ENCODE data around the gene PHAF1. TPM values are rescaled to one million over a fixed set of nuclear protein-coding genes. Genes with fewer than 3 reads are reported as not detected.
A peak's percentile ranks its signal among the peaks of the same experiment; 100 is the strongest.

PHAF1 gene
- total and polyA plus RNA-seq, 2 of the 13 experiments (the other 11 are each of a cell fraction or from before 2014, with no cell fraction given) = 48.3 to 174 TPM

GRCh38 chr16:67163999-67164558 lies 54.3 kb downstream of the PHAF1 start:
- CTCF ChIA-PET (ENCODE audit: low intra/inter-chr PET ratio, low total read pairs) = no interaction called here

More at GRCh38 chr16:67163999-67164558, 54.3 kb downstream of the PHAF1 start:
- DNase-seq (ENCODE audit: low spot score) (no peak), FAIRE-seq (no peak), ATAC-seq (no peak)
- Histone ChIP-seq H3K4me2 (ENCODE audit: low read depth, low read length) (0 out of 2 replicates have a peak overlapping the region, but pooled peaks have one; percentile 80), H3K27ac (ENCODE audit: extremely low read length, insufficient read depth, low read length) (no peak overlapping the region), H3K27me3 (ENCODE audit: control insufficient read depth in 1 of 2, insufficient read depth in 2 of 2, low read length in 2 of 2) (peaks cover 9 to 38% of the 10 kb centered on the region in 2 experiments), H2AFZ (ENCODE audit: low read length) (no peak overlapping the region), H3K9me3 (ENCODE audit: low read length) (no peaks in the 10 kb centered on the region), H3K79me2 (ENCODE audit: insufficient read depth, low read length) (no peaks in the 10 kb centered on the region), H3K4me3 (replicated peaks in 1 of 3; ENCODE audit: insufficient read depth in 1 of 3, low read depth in 2 of 3, low read length in 3 of 3) (no peak overlapping the region), H3K36me3 (replicated peaks in 1 of 2; ENCODE audit: control insufficient read depth in 1 of 2, insufficient read depth in 2 of 2, low read length in 2 of 2) (no peaks in the 10 kb centered on the region), H3K4me1 (ENCODE audit: insufficient read depth, low read length) (peaks cover 39% of the 10 kb centered on the region), H3K9ac (ENCODE audit: insufficient read depth, low read depth, low read length) (no peak overlapping the region; the same call in 1 of the 2 replicates), H4K20me1 (ENCODE audit: insufficient read depth, low read length) (no peaks in the 10 kb centered on the region)
- in situ Hi-C loops (cut with HindIII; ENCODE audit: extremely low pct_ligation_motif_present, low pct_unique_long_range_greater_than_20kb) = no loop called here
- intact Hi-C loops (cut with micrococcal nuclease; ENCODE audit: unreplicated experiment) = no loop called here
- BruUV-seq (replicated peaks) = no TSS peak
- TF ChIP-seq PCBP2 (optimal IDR thresholded peaks at IDR 0.05; ENCODE audit: low read depth, low read length, poor library complexity, severe bottlenecking) (peak; percentile 59), RXRA (CRISPR knock-in tag; IDR thresholded peaks at IDR 0.05) (0 out of 2 replicates have a peak, but pooled peaks have one; percentile 40), ZNF816 (CRISPR knock-in tag; IDR thresholded peaks at IDR 0.05; ENCODE audit: borderline replicate concordance) (no peak)
- TF ChIP-seq, protein P1, sequence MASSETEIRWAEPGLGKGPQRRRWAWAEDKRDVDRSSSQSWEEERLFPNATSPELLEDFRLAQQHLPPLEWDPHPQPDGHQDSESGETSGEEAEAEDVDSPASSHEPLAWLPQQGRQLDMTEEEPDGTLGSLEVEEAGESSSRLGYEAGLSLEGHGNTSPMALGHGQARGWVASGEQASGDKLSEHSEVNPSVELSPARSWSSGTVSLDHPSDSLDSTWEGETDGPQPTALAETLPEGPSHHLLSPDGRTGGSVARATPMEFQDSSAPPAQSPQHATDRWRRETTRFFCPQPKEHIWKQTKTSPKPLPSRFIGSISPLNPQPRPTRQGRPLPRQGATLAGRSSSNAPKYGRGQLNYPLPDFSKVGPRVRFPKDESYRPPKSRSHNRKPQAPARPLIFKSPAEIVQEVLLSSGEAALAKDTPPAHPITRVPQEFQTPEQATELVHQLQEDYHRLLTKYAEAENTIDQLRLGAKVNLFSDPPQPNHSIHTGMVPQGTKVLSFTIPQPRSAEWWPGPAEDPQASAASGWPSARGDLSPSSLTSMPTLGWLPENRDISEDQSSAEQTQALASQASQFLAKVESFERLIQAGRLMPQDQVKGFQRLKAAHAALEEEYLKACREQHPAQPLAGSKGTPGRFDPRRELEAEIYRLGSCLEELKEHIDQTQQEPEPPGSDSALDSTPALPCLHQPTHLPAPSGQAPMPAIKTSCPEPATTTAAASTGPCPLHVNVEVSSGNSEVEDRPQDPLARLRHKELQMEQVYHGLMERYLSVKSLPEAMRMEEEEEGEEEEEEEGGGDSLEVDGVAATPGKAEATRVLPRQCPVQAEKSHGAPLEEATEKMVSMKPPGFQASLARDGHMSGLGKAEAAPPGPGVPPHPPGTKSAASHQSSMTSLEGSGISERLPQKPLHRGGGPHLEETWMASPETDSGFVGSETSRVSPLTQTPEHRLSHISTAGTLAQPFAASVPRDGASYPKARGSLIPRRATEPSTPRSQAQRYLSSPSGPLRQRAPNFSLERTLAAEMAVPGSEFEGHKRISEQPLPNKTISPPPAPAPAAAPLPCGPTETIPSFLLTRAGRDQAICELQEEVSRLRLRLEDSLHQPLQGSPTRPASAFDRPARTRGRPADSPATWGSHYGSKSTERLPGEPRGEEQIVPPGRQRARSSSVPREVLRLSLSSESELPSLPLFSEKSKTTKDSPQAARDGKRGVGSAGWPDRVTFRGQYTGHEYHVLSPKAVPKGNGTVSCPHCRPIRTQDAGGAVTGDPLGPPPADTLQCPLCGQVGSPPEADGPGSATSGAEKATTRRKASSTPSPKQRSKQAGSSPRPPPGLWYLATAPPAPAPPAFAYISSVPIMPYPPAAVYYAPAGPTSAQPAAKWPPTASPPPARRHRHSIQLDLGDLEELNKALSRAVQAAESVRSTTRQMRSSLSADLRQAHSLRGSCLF (CRISPR knock-in tag; IDR thresholded peaks at IDR 0.05; ENCODE audit: borderline replicate concordance) = no peak
- TF ChIP-seq, protein P2, sequence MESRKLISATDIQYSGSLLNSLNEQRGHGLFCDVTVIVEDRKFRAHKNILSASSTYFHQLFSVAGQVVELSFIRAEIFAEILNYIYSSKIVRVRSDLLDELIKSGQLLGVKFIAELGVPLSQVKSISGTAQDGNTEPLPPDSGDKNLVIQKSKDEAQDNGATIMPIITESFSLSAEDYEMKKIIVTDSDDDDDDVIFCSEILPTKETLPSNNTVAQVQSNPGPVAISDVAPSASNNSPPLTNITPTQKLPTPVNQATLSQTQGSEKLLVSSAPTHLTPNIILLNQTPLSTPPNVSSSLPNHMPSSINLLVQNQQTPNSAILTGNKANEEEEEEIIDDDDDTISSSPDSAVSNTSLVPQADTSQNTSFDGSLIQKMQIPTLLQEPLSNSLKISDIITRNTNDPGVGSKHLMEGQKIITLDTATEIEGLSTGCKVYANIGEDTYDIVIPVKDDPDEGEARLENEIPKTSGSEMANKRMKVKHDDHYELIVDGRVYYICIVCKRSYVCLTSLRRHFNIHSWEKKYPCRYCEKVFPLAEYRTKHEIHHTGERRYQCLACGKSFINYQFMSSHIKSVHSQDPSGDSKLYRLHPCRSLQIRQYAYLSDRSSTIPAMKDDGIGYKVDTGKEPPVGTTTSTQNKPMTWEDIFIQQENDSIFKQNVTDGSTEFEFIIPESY (CRISPR knock-in tag; IDR thresholded peaks at IDR 0.05) = peak; percentile 32; the same call in 1 of the 2 replicates
- POLR2A ChIA-PET = no interaction called here
- WGBS (ENCODE audit: low lambda C conversion rate) = 82% methylated on average over 33 of the region's 34 CpGs

Measured in HepG2 (cell line).